Pericardium fibroblast (primary cell): ENCODE data around the gene NFYC. TPM values are rescaled to one million over a fixed set of nuclear protein-coding genes. Genes with fewer than 3 reads are reported as not detected.

Source experiments
- total RNA-seq: library from RNA; depleted of rRNA; stranded (reverse); fragments of >200 nt; gene quantifications from 2 replicates; pipeline ENCODE4 v1.2.3, GENCODE V29; 2015

NFYC gene
- 20.9 and 21.5 TPM in 2 replicates for total RNA-seq

DNA sequence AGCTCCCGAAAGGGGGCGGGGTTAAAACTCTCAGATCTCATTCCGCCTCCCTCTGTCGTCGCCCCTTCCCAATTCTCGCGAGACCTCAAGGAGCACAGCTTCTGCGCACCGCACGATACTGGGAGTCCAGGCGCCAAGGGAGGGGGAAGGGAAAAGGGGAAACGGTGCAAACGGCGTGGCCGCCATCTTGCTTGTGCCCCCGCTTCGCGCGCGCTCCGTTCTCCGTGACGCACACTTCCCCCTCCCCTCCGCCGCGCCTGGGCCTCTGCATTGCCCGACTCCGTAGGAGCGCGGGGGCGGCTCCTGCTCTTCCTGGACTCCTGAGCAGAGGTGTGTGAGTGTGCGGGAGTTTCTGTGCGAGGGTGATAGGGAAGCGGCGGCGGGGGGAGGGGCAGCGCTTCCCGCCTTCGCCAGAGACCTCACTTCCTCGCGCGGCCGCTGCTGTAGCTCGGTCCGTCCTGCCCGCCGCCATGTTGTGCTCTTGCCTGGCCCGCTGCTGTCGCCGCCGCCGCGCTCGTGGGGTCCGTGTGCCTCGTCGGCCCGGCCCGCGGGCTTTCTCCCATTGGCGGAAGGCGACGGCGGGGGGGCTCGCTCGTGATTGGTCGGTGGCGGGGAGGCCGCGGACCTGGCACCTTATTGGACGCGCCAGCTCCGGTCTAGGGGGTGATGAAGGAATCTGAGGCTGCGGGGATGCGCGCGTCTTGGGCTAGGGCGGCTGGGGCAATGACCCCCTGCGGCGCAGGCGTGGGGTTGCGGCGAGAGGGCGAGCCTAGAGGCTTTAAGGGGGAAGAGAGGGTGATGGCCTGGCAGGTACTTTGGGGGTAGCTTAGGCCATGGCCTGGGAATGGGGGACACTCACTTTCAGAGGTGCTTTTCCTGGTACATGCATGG lies at the start of gene NFYC:
Gene NFYC, plus strand, starts transcription at position 167 of the 891 bp plus-strand sequence. CDS start 47,140 bp downstream, outside the sequence.

DNA sequence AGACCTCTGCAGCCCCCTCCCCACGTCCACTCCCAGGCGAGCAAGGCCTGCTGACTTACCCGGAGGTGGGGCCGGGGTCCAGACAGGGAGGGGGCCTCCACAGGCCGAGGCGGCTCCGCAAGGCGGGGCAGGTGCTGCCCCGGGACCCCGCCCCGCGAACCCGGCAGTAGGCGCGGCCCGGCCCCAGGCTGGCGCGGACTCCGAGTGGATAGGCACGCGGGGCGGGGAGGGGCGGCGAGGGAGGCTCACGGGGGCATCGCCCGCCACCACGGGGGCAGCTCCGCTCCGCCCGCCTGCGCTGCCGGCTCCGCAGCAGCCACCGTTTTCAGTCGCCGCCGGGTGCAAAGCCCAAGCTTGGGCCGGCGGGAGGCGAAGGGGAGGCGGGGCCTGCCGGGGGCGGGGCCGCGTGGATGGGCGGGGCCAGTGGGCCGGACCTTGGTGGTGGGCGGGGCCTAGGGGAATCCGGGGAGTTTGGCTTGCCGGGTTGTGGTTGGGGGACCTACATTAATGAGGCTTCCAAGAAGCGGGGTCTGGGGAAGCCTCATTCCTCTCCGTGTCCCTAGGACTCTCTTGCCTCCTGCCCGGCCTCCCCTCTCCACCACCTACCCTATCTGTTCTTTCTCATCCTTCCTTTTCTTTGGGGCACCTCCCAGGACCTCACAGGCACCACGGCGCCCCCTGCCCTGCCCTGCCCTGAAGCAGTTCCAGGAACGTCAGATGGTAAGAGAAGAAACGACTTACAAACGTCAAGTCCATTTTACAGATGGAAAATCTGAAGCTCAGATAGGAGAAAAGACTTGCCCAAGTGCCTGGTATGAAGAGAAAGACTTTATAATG lies 26.0 kb upstream of the NFYC start, which contains the start of gene RIMS3:
Gene RIMS3, minus strand, starts transcription at position 348 of the 837 bp plus-strand sequence. CDS start 23,757 bp downstream, outside the sequence.

DNA sequence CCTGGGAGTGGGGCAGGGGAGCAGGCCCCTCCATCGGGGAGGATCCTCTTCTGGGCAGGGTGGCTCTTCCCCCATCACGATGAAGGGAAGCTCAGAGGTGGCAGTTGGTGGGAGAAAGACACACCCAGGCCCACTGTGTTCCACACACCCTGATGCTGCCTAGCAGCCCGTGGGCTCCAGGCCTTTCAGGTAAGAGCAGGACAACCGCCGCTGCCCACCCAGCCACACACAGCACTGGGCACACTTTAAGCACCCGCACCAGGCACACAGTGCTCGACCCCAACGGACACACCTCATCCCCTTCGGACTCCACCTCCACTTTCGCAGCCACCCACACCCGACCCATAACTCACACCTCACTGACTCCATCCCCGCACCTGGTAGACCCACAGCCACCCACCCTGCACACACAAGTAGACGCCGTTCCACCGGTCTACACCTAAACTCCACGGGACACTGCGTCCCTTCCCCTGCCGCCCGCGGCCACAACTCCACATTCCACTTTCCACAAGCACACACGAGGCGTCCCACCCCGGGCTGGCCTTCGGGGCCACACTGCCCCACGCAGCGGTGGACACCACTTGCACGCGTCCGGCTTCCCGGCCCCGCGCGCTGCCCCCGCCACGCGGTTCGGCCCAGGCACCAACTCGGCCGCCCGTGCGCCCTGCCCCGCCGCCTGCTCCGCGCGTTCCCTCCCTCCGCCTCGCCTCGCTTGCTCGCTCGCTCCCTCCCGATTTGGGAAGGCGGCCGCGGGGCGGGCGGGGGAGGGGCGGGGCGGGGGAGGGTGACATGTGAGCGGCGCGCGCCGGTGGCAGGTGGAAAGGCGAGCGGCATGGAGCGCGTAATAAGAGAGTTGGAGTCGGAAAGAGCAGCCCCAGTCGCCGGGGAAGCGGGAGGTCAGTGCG lies 91.7 kb downstream of the NFYC start, which contains the start of gene KCNQ4:
Gene KCNQ4, plus strand, starts transcription at position 787 of the 905 bp plus-strand sequence. CDS start 307 bp downstream, outside the sequence.

Other genes with a start within 250 kb of the NFYC start
- gene ZFP69B, start 241.2 kb upstream of the NFYC start, total RNA-seq, result 1.6 and 4.7 TPM in 2 replicates
- gene ZFP69, start 214.4 kb upstream of the NFYC start, total RNA-seq, result 2.1 and 2.5 TPM in 2 replicates
- gene EXO5, start 182.9 kb upstream of the NFYC start, total RNA-seq, result 2.1 and 6.8 TPM in 2 replicates
- gene ZNF684, start 160.1 kb upstream of the NFYC start, total RNA-seq, result 1.5 and 4.3 TPM in 2 replicates
- 0.82 and 1.2 TPM in 2 replicates for gene RIMS3, start 26.0 kb upstream of the NFYC start, total RNA-seq
- gene KCNQ4, start 92.1 kb downstream of the NFYC start, total RNA-seq, result 0.12 TPM in 1 of 2 replicates, not detected in the other
- 5.5 and 9.7 TPM in 2 replicates for gene CITED4, start 170.7 kb downstream of the NFYC start, total RNA-seq